Tibial nerve (tissue), 3 donors: Measurements from ENCODE around the gene RAB6B.

Experiments used
- CTCF ChIP-seq, 5 experiments: fragments of 200-600 bp in 3 of 5; fragments of 450-650 bp in 2 of 5; sonication (generic) in 3 of 5; IDR thresholded peaks; one replicate each; pipeline ENCODE4 v1.5.1; 2016 to 2019; ENCODE audit warnings: antibody characterized with exemption in 5 of 5, mild to moderate bottlenecking in 3 of 5, moderate library complexity in 2 of 5
- POLR2A ChIP-seq, 2 donors: fragments of 450-650 bp; IDR thresholded peaks; one replicate each; pipeline ENCODE4 v1.6.1; 2017; ENCODE audit warnings: antibody characterized with exemption in 2 of 2, mild to moderate bottlenecking in 2 of 2, moderate library complexity in 2 of 2

GRCh38 chr3:133928136-133928893, 32.6 kb upstream of the RAB6B start:
- TF ChIP-seq CTCF (IDR thresholded peaks at IDR 0.05) (no peak), POLR2A (IDR thresholded peaks at IDR 0.05) (no peak)
